Neural cell (in vitro differentiated cells): ENCODE measurements around the gene WDR54. TPM values are rescaled to one million over a fixed set of nuclear protein-coding genes. Genes with fewer than 3 reads are reported as not detected.

Experiments used
- H2AFZ ChIP-seq: fragments of 200-600, 300-800 bp; sonication (generic), shearing (Covaris generic); 2 replicates; pipeline ENCODE4 v1.6.0; 2014; ENCODE audit warnings: low read depth, mild to moderate bottlenecking, antibody characterized with exemption, low read length, moderate library complexity
- H3F3A ChIP-seq: fragments of 200-600 bp; shearing (Covaris generic); 2 replicates; pipeline ENCODE4 v1.6.1; 2016; ENCODE audit warnings: mild to moderate bottlenecking, moderate library complexity, mixed read lengths, antibody characterized with exemption, low read length; ENCODE audit not compliant: insufficient read depth, poor library complexity, severe bottlenecking
- H3K27ac ChIP-seq: fragments of 200-600, 300-800 bp; sonication (generic), shearing (Covaris generic); 2 replicates; pipeline ENCODE4 v1.5.1; 2014; ENCODE audit warnings: mild to moderate bottlenecking, low read length, moderate library complexity
- H3K27me3 ChIP-seq: fragments of 300-800, 200-600 bp; sonication (generic), shearing (Covaris generic); 2 replicates; pipeline ENCODE4 v1.6.0; 2014; ENCODE audit warnings: mild to moderate bottlenecking, low read depth, low read length, moderate library complexity; ENCODE audit not compliant: insufficient read depth
- H3K36me3 ChIP-seq: fragments of 300-800, 200-600 bp; sonication (generic), shearing (Covaris generic); 2 replicates; pipeline ENCODE4 v1.5.1; 2014; ENCODE audit warnings: mild to moderate bottlenecking, antibody characterized with exemption, low read length, moderate library complexity; ENCODE audit not compliant: insufficient read depth
- H3K4me2 ChIP-seq: fragments of 300-800, 200-600 bp; sonication (generic), shearing (Covaris generic); 2 replicates; pipeline ENCODE4 v1.6.0; 2014; ENCODE audit warnings: mild to moderate bottlenecking, low read length
- H3K4me3 ChIP-seq: fragments of 300-800, 200-600 bp; sonication (generic), shearing (Covaris generic); 2 replicates; pipeline ENCODE4 v1.5.1; 2014; ENCODE audit warnings: mild to moderate bottlenecking, low read length, moderate library complexity
- H3K79me2 ChIP-seq: fragments of 200-600 bp; shearing (Covaris generic); replicated peaks from 2 replicates; pipeline ENCODE4 v1.6.0; 2014; ENCODE audit warnings: mild to moderate bottlenecking, low read length, moderate library complexity; ENCODE audit not compliant: insufficient read depth
- H3K9ac ChIP-seq: fragments of 300-800, 200-600 bp; sonication (generic), shearing (Covaris generic); 2 replicates; pipeline ENCODE4 v1.6.1; 2016; ENCODE audit warnings: mild to moderate bottlenecking, low read length, mixed read lengths
- H3K9me2 ChIP-seq: fragments of 200-600 bp; shearing (Covaris generic); 2 replicates; pipeline ENCODE4 v1.6.1; 2016; ENCODE audit warnings: mild to moderate bottlenecking, low read length, mixed read lengths; ENCODE audit not compliant: insufficient read depth
- H3K9me3 ChIP-seq: fragments of 200-600, 300-800 bp; sonication (generic), shearing (Covaris generic); 2 replicates; pipeline ENCODE4 v1.6.1; 2016; ENCODE audit warnings: mild to moderate bottlenecking, mixed run types, low read length, moderate library complexity, mixed read lengths
- H4K20me1 ChIP-seq: fragments of 200-600 bp; shearing (Covaris generic); 2 replicates; pipeline ENCODE4 v1.6.1; 2016; ENCODE audit warnings: mild to moderate bottlenecking, mixed run types; ENCODE audit not compliant: insufficient read depth
- EP300 ChIP-seq: fragments of 450-650 bp; conservative IDR thresholded peaks from 2 replicates; pipeline ENCODE4 v1.6.1; 2014; ENCODE audit warnings: antibody characterized with exemption, mild to moderate bottlenecking, moderate library complexity; ENCODE audit not compliant: poor library complexity, severe bottlenecking
- EZH2 ChIP-seq: fragments of 200-600, 300-800 bp; shearing (Covaris generic), sonication (generic); IDR thresholded peaks from 2 replicates; pipeline ENCODE4 v1.6.1; 2014; ENCODE audit warnings: antibody characterized with exemption, low read length, borderline replicate concordance, mild to moderate bottlenecking; ENCODE audit not compliant: insufficient read depth, poor library complexity, severe bottlenecking
- MXI1 ChIP-seq: fragments of 450-650 bp; conservative IDR thresholded peaks from 2 replicates; pipeline ENCODE4 v1.6.1; 2014; ENCODE audit warnings: antibody characterized with exemption, mild to moderate bottlenecking; ENCODE audit not compliant: poor library complexity, severe bottlenecking
- POLR2AphosphoS5 ChIP-seq: IDR thresholded peaks from 2 replicates; pipeline ENCODE4 v1.6.1; 2012
- RAD21 ChIP-seq: fragments of 450-650 bp; conservative IDR thresholded peaks from 2 replicates; pipeline ENCODE4 v1.6.1; 2014; ENCODE audit warnings: antibody characterized with exemption, mild to moderate bottlenecking, moderate library complexity
- SMC3 ChIP-seq: fragments of 450-650 bp; conservative IDR thresholded peaks from 2 replicates; pipeline ENCODE4 v1.6.1; 2014; ENCODE audit warnings: antibody characterized with exemption, mild to moderate bottlenecking, moderate library complexity; ENCODE audit not compliant: poor library complexity
- TAF1 ChIP-seq: IDR thresholded peaks from 2 replicates; pipeline ENCODE4 v1.6.1; 2012; ENCODE audit warnings: low read depth
- polyA plus RNA-seq: library from polyadenylated mRNA; depleted of rRNA; stranded (reverse); fragments of >200 nt; gene quantifications from 2 replicates; pipeline ENCODE4 v1.2.3, GENCODE V29; 2014
- TF ChIP-seq, protein P1 (sequence below): fragments of 450-650 bp; IDR thresholded peaks from 2 replicates; pipeline ENCODE4 v1.5.1; 2014; ENCODE audit warnings: antibody characterized with exemption, mild to moderate bottlenecking, moderate library complexity; ENCODE audit not compliant: poor library complexity, severe bottlenecking
- TF ChIP-seq, protein P2 (sequence below): IDR thresholded peaks from 2 replicates; pipeline ENCODE4 v1.6.1; 2012; ENCODE audit warnings: borderline replicate concordance

Gene WDR54
- polyA plus RNA-seq, 1 donor from 2014 or later: 110 TPM

DNA sequence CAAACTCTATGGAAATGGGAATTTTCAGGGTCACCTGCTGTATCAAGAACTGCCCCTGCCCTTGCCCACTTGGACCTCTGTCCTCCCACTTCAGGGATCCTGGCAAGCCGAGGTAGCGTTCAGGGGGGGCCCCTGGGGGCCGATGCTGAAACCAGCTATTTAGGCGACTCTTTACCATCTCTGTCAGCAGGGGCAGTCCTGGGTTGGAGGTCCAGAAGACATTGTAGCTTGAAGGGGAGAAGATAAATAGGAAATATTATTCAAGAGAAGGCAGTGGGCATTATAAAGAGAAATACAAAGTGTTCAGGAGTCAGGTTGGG is 41.2 kb downstream of the WDR54 start:
- no peak overlapping the region for H3K27ac ChIP-seq
- no peak overlapping the region for H3K9ac ChIP-seq
- no peaks in the 10 kb centered on the region for H3K9me2 ChIP-seq

DNA sequence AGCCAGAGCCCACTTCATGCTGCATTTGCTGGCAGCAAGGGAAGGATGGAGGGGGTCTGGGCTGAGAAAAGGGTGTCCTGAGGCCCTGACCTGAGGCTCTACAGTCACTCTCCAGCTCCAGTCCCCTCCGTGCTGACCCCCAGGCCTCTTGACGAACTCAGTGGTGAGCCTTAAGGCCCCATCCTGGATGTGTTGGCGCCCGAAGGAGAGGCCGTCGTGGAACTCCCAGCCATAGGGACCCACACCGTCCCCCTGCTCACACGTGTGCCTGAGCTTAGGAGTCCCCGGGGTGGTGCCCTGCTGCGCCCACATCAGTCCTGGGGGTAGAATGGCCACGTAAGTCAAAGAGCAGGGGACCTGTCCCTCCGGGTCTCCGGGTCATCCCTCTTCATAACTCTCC is 42.9 kb downstream of the WDR54 start:
- H3K27me3 ChIP-seq: no peaks in the 10 kb centered on the region
- no peak overlapping the region for H2AFZ ChIP-seq
- H3K9me2 ChIP-seq: no peaks in the 10 kb centered on the region

More for the DNA sequence above, 41.2 kb downstream of the WDR54 start:
- Histone ChIP-seq H3K4me3 (no peak overlapping the region), H3F3A (no peaks in the 10 kb centered on the region), H4K20me1 (no peaks in the 10 kb centered on the region), H2AFZ (no peak overlapping the region), H3K79me2 (peaks cover 18% of the 10 kb centered on the region), H3K36me3 (no peaks in the 10 kb centered on the region), H3K4me2 (no peak overlapping the region), H3K9me3 (no peaks in the 10 kb centered on the region), H3K27me3 (no peaks in the 10 kb centered on the region)
- no peak for TF ChIP-seq MXI1
- TF ChIP-seq EP300: no peak
- TF ChIP-seq TAF1: no peak
- no peak for TF ChIP-seq EZH2
- TF ChIP-seq SMC3: no peak
- TF ChIP-seq, protein P1, sequence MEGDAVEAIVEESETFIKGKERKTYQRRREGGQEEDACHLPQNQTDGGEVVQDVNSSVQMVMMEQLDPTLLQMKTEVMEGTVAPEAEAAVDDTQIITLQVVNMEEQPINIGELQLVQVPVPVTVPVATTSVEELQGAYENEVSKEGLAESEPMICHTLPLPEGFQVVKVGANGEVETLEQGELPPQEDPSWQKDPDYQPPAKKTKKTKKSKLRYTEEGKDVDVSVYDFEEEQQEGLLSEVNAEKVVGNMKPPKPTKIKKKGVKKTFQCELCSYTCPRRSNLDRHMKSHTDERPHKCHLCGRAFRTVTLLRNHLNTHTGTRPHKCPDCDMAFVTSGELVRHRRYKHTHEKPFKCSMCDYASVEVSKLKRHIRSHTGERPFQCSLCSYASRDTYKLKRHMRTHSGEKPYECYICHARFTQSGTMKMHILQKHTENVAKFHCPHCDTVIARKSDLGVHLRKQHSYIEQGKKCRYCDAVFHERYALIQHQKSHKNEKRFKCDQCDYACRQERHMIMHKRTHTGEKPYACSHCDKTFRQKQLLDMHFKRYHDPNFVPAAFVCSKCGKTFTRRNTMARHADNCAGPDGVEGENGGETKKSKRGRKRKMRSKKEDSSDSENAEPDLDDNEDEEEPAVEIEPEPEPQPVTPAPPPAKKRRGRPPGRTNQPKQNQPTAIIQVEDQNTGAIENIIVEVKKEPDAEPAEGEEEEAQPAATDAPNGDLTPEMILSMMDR: no peak
- TF ChIP-seq POLR2AphosphoS5: no peak
- TF ChIP-seq, protein P2, sequence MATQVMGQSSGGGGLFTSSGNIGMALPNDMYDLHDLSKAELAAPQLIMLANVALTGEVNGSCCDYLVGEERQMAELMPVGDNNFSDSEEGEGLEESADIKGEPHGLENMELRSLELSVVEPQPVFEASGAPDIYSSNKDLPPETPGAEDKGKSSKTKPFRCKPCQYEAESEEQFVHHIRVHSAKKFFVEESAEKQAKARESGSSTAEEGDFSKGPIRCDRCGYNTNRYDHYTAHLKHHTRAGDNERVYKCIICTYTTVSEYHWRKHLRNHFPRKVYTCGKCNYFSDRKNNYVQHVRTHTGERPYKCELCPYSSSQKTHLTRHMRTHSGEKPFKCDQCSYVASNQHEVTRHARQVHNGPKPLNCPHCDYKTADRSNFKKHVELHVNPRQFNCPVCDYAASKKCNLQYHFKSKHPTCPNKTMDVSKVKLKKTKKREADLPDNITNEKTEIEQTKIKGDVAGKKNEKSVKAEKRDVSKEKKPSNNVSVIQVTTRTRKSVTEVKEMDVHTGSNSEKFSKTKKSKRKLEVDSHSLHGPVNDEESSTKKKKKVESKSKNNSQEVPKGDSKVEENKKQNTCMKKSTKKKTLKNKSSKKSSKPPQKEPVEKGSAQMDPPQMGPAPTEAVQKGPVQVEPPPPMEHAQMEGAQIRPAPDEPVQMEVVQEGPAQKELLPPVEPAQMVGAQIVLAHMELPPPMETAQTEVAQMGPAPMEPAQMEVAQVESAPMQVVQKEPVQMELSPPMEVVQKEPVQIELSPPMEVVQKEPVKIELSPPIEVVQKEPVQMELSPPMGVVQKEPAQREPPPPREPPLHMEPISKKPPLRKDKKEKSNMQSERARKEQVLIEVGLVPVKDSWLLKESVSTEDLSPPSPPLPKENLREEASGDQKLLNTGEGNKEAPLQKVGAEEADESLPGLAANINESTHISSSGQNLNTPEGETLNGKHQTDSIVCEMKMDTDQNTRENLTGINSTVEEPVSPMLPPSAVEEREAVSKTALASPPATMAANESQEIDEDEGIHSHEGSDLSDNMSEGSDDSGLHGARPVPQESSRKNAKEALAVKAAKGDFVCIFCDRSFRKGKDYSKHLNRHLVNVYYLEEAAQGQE: no peak
- no peak for TF ChIP-seq RAD21

More for the DNA sequence above, 42.9 kb downstream of the WDR54 start:
- Histone ChIP-seq H3K27ac (peak overlapping the region; percentile 66), H3K4me2 (peak overlapping the region; percentile 91), H3K4me3 (peak overlapping the region; percentile 95), H3F3A (no peaks in the 10 kb centered on the region), H3K9me3 (no peaks in the 10 kb centered on the region), H3K9ac (peak overlapping the region; percentile 82), H4K20me1 (no peaks in the 10 kb centered on the region), H3K79me2 (peaks cover 9% of the 10 kb centered on the region), H3K36me3 (no peaks in the 10 kb centered on the region)
- no peak for TF ChIP-seq EP300
- no peak for TF ChIP-seq TAF1
- TF ChIP-seq, protein P1: no peak
- no peak for TF ChIP-seq SMC3
- TF ChIP-seq RAD21: no peak
- TF ChIP-seq EZH2: no peak
- TF ChIP-seq, protein P2: no peak
- TF ChIP-seq MXI1: no peak
- TF ChIP-seq POLR2AphosphoS5: no peak
